Uterus (tissue), 4 donors: ENCODE data around the gene FZD10. TPM values are rescaled to one million over a fixed set of nuclear protein-coding genes. Genes with fewer than 3 reads are reported as not detected.

Experiments used
- DNase-seq, 2 donors: peaks; one replicate each; pipeline ENCODE4 v3.0.0-alpha.2; 2019 to 2020
- H3K27ac ChIP-seq, 2 donors: fragments of 200-600 bp; sonication (generic); 1 replicate in 1 of 2; 2 replicates in 1 of 2; pipeline ENCODE4 v1.5.1; 2016 to 2018
- H3K27me3 ChIP-seq, 2 donors: fragments of 200-600 bp; sonication (generic); one replicate each; pipeline ENCODE4 v1.5.1; 2018 to 2019; ENCODE audit warnings: control low read depth in 1 of 2
- H3K36me3 ChIP-seq, 2 donors: fragments of 200-600 bp; sonication (generic); one replicate each; pipeline ENCODE4 v1.5.1; 2019; ENCODE audit warnings: control low read depth in 1 of 2
- H3K4me1 ChIP-seq, 2 donors: fragments of 200-600 bp; sonication (generic); one replicate each; pipeline ENCODE4 v1.5.1; 2018 to 2019; ENCODE audit warnings: control low read depth in 1 of 2
- H3K4me3 ChIP-seq, 2 donors: fragments of 200-600 bp; sonication (generic); 1 replicate in 1 of 2; 2 replicates in 1 of 2; pipeline ENCODE4 v1.5.1; 2018 to 2019; ENCODE audit warnings: mild to moderate bottlenecking in 1 of 2
- H3K9me3 ChIP-seq, 2 donors: fragments of 200-600 bp; sonication (generic); one replicate each; pipeline ENCODE4 v1.5.1; 2019; ENCODE audit warnings: control low read depth in 1 of 2
- CTCF ChIP-seq, 4 experiments: fragments of 200-600 bp in 2 of 4; fragments of 450-650 bp in 2 of 4; sonication (generic) in 2 of 4; IDR thresholded peaks; one replicate each; pipeline ENCODE4 v1.5.1; 2016 to 2019; ENCODE audit warnings: antibody characterized with exemption in 4 of 4, mild to moderate bottlenecking in 2 of 4, moderate library complexity in 1 of 4
- POLR2A ChIP-seq, 2 donors: fragments of 450-650 bp; IDR thresholded peaks; one replicate each; pipeline ENCODE4 v1.6.1; 2016; ENCODE audit warnings: antibody characterized with exemption in 2 of 2, mild to moderate bottlenecking in 1 of 2, moderate library complexity in 1 of 2
- intact Hi-C: fragments of 100-400 bp; cut with DNase I; formaldehyde crosslinking; loops from one replicate; pipeline ENCODE4 v1.15.1; 2023; ENCODE audit warnings: low total_unique reads
- total RNA-seq, 4 donors: library from RNA; depleted of rRNA in 3 of 4; stranded (reverse); fragments of >200 nt in 3 of 4; gene quantifications; one replicate each; pipeline versions ENCODE4 v1.1.0 to v1.2.4, GENCODE V29; 2014 to 2023
- donor health status: DM: yes; HTN: yes; CAD: no.

FZD10 gene
- 10 to 100 TPM in 1 of 4 donors, 1 to 10 TPM in 3; 1.4 to 11.3 (median 1.9) TPM for total RNA-seq

DNA sequence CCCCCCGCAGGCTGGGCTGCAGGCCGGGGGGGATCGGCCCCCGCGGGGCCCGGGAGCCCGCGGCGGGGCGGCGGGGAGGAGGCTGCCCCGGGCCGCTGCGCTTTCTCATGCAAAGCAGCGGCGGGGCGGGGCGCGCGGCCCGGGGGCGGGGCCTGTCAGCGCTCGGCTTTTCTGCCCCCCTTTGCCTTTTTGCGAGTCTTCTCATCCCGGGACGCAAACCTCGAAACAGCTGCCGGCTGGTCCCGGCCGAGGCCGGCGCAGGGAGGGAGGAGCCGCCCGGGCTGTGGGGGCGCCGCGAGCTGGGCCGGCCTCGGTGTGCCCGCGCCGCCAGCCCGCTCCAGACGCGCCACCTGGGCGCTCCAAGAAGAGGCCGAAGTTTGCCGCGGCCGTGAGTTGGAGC is at the start of gene FZD10:
Gene FZD10 (plus strand): TSS at position 198 of the 400 bp plus-strand sequence. CDS start 479 bp downstream, outside the sequence.
- Histone ChIP-seq H3K4me1 (peaks cover 0 to 16% of the 10 kb centered on the region in 2 donors), H3K36me3 (no peaks in the 10 kb centered on the region), H3K27me3 (no peaks in the 10 kb centered on the region), H3K27ac (peak within 1 kb of the TSS; percentile 28 to 49), H3K4me3 (peak within 1 kb of the TSS; percentile 35 to 38), H3K9me3 (no peaks in the 10 kb centered on the region)
- peak; percentile 31 to 38 for DNase-seq
- TF ChIP-seq POLR2A (IDR thresholded peaks at IDR 0.05), result peak in 1 of 2 donors; percentile 40
- no peak for TF ChIP-seq CTCF (IDR thresholded peaks at IDR 0.05)
- intact Hi-C loops, result no loop called here

DNA sequence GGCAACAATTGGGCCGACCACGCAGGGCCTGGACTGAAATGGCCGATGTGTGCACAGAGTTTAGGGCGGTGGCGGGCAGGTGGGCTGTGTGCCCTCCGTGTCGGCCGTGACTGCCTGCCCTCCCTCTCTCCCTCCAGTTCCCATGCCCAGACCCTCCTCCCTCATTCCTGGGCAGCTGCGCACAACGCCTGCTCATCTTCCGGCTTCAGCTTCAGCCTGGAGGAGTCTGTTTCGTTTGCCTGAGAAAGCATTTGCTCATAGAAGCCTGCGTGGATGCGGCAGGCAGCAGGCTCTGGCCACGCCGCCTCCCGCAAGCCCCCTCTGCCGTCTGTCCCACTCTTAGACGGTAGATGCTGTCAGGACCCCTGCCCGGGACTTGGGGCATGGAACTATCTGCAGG is 47.3 kb upstream of the FZD10 start:
- TF ChIP-seq CTCF (IDR thresholded peaks at IDR 0.05) (no peak), POLR2A (IDR thresholded peaks at IDR 0.05) (no peak)
- no peak overlapping the region for H3K4me3 ChIP-seq

DNA sequence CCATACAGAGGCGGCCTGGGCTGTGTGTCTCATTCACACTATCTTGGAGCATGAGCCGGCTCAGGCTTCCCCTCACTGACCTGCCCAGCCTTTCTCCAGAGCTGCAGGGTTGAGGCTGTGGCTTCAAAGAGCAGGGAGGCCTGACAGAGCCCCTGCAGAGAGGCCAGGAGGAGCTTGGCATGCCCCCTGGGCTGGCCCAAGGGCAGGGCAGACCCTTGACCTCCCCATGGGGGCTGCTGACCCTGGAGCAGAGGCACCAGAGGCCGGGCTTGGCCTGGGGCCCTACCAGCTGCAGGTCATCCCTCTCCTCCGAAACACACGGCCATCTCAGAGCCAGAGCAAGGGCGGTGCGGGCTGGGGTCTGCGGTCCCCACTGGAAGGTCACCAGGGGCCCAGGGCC is 46.6 kb upstream of the FZD10 start:
- no peaks in the 10 kb centered on the region for H3K27me3 ChIP-seq
- no peaks in the 10 kb centered on the region for H3K4me1 ChIP-seq
- TF ChIP-seq CTCF (IDR thresholded peaks at IDR 0.05) (no peak), POLR2A (IDR thresholded peaks at IDR 0.05) (no peak)
- no peak overlapping the region for H3K4me3 ChIP-seq
- no peaks in the 10 kb centered on the region for H3K9me3 ChIP-seq
- H3K27ac ChIP-seq, result no peak overlapping the region
- no peak for DNase-seq
- intact Hi-C loops, result no loop called here
- no peaks in the 10 kb centered on the region for H3K36me3 ChIP-seq

More for the DNA sequence above, 47.3 kb upstream of the FZD10 start:
- Histone ChIP-seq H3K27ac (no peak overlapping the region), H3K36me3 (no peaks in the 10 kb centered on the region), H3K9me3 (no peaks in the 10 kb centered on the region), H3K27me3 (no peaks in the 10 kb centered on the region), H3K4me1 (no peaks in the 10 kb centered on the region)
- intact Hi-C loops, result no loop called here
- DNase-seq, result no peak

DNA sequence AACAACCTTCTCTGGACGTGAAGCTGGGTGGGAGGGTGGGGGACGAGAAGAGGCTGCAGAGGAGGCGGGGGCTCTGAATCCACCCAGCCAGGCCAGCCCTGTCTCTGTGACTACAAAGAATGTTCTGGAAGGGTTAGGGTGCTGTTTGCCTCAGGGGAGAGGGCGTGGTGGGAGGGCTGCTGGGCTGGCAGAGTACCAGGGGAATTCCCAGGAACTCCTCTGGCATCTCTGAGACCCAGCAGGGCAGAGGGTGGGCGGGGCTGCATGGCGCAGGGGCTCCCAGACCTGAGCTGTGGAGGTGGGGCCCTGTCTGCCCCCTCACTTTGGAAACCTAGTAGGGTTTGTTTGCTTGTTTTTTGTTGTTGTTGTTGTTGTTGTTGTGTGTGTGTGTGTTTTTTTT is 45.5 kb upstream of the FZD10 start:
- Histone ChIP-seq H3K27ac (no peak overlapping the region), H3K36me3 (no peaks in the 10 kb centered on the region), H3K4me3 (no peak overlapping the region), H3K27me3 (no peaks in the 10 kb centered on the region), H3K4me1 (no peaks in the 10 kb centered on the region), H3K9me3 (no peaks in the 10 kb centered on the region)
- TF ChIP-seq CTCF (IDR thresholded peaks at IDR 0.05), result no peak
- no peak for TF ChIP-seq POLR2A (IDR thresholded peaks at IDR 0.05)
- DNase-seq, result no peak
- intact Hi-C loops, result no loop called here

- Histone ChIP-seq H3K4me1 (no peaks in the 10 kb centered on the region), H3K27ac (no peak overlapping the region), H3K27me3 (no peaks in the 10 kb centered on the region), H3K9me3 (no peaks in the 10 kb centered on the region), H3K36me3 (no peaks in the 10 kb centered on the region), H3K4me3 (no peak overlapping the region)
- TF ChIP-seq POLR2A (IDR thresholded peaks at IDR 0.05) (no peak), CTCF (IDR thresholded peaks at IDR 0.05) (no peak)
- no peak for DNase-seq
- intact Hi-C loops, result no loop called here
Observed at GRCh38 chr12:130117233-130117632, 45.0 kb upstream of the FZD10 start.
